TTC549 (cell line): ENCODE results near the gene GMDS.

ENCODE experiments used
- FAIRE-seq: peaks from 2 replicates; lab custom pipeline; 2012; peaks lifted over from hg19 to GRCh38; lab: Jason Lieb, UNC

Gene GMDS

DNA sequence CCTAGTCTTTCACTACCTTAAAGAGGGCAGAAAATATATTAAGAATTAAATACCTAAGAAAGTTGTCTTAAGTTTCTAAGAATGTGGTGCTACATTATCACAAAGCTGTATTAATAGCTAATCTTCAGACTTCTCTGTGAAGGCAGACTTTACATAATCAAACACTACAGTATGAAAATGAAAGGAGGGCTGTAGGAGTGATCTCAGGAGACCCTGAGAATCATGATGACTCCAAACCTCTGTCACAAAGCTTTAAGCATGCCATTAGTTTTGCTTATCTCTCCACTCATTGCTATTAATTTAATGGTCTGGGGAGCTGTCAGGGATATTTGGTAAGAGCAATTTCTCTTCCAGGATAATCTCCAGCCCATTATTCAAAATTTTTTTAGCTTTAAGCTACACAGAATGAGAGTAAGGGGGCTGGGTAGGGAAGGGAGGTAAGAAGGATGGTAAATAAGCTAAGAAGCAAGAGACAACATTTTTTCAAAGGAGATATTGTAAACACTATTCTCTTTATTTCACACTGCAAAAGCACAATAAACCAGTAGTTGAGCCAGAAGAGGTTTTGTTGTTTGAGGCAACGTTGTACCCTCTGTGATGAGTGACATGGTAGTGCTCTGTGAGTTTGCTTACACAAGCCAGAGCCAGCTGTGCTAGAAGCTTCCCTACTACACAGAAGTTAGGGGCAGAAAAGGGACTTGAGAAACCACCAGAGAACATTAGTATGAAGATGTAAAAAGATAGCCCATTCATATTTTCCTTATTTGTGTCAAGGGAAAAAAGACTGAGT, 258.8 kb downstream of the GMDS start:
- no peak for FAIRE-seq

DNA sequence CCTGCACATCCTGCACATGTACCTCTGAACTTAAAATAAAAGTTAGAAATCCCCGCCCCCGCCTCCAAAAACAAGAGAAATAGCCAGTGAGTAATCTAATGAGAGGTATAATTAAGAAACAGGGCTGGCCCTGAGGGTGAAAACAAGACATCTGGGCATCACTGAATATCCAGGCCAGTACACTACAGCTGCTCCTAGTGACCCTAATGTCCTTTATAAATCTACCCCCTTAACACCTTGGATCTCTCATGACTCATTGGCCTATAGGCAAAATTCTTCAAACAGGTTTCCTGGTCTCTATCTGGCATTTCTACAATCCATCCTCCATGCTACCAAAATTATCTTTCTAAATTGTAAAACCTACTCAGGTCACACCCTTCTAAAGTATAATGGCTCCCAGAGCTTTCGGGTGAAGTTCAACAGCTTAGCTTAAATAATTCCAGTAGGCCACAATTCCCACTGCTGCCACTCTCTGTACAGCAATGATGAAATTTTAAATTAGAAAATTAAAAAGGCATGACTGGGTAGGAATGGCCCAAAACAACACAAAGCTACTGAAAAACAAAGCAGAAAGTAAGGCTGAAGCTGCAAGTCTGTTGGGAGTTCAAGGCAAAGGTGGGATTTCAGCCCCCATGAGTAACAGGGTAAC, 260.9 kb downstream of the GMDS start:
- no peak for FAIRE-seq

DNA sequence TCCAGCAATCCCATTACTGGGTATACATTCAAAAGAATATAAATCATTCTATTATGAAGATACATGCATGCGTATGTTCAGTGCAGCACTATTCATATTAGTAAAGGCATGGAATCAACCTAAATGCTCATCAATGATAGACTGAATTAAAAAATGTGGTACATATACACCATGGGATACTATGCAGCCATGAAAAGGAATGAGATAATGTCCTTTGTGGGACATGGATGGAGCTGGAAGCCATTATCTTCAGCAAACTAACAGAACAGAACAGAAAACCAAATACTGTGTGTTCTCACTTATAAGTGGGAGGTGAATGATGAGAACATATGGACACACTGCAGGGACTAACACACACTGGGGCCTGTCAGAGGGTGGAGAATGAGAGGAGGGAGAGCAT, 261.6 kb downstream of the GMDS start:
- FAIRE-seq, result no peak

DNA sequence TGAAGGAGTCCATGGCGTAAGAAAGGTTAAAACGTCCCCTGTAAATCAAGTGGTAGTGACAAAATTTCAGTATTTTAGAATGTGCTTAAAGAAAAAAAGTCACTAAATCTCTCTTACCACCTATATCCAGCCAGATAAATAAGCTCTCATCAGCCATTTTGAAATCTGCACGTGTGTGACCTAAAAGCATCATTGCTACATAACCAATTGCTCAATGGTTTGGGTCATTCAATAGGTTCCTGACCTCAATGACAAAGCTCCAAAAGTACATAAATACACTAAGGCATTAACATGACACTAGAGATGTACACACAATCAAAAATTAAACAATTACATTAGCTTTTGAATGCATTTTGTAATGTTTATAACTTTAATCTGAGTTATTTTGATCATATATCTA, 272.4 kb downstream of the GMDS start:
- no peak for FAIRE-seq

DNA sequence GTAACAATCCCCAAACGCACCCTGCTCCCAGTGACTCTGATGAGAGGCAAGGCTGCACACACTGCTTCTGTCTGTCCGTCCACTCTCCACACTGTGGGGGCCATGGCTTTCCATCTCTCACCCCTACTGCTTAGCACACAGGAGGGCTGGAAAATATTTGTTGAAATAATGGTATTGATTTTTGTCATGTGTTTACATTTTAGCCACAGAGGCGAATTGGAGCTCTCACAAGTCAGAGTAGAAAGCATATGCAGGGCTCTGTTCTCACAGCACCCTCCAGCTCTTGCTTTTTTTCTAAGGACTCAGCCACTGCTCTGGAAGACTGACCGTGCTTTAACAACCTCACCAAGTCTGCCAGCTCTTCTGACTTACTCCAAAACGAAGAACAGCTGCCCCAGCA, 273.8 kb downstream of the GMDS start:
- no peak for FAIRE-seq

DNA sequence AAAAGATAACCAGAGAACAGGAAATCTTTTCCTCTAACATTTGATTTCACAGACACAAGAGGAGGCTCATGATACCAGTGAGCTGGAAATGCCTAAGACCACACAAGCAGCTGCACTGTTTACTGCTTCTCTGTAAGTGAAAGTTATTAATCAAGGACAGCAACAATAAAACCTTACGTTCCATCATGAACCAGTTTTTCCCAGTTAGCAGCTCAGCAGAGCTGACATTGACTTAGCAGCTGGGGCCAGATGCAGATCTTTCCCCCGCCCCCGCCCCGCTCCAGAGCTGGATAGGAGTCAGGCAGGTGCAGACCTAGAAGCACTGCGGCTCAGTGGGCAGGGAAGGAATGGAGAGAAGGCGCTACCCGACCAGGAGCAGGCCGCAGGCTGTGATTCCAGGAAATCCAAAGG, 275.2 kb downstream of the GMDS start:
- no peak for FAIRE-seq

DNA sequence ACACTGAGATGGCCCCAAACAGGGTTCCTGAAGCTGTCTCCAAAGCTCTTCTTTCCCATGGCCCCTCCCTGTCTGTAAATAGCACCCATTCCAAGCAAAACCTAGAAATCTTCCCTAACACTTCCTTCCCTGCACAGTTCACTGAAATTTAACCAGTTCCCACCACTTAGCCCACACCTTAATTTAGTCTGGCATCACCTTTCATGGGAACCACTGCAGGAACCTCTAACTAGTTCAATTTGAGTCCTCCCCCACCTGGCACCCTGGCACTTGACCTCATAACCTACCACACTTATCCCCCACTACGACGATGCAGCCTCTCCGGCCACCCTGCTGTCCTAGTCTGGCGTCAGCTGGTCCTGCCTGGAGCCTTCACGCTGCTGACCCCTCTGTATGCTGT, 278.7 kb downstream of the GMDS start:
- no peak for FAIRE-seq

DNA sequence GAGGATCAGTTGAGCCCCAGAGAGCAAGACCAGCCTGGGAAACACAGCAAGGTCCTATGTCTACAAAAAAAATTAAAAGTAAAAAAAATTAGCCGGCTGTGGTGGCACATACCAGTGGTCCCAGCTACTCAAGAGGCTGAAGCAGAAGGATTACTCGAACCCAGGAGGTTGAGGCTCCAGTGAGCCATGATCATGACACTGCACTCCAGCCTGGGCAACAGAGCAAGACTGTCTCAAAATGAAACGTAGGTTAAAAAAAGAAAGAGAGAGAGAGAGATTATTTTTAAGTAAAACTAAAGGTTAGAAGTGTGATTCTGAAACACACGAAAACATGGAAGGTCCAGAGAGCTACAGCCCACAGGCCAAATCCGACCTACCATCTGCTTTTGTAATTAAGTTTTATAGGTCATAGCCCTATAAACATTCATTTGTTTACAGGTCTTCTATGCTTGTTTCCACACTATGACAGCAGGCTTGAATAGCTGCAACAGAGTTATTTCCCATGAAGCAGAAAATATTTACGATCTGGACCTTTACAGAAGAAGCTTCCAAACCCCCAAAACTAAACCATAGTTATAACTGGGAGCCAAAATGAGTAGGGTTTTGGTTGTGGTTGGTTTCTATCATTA, 279.7 kb downstream of the GMDS start:
- no peak for FAIRE-seq

DNA sequence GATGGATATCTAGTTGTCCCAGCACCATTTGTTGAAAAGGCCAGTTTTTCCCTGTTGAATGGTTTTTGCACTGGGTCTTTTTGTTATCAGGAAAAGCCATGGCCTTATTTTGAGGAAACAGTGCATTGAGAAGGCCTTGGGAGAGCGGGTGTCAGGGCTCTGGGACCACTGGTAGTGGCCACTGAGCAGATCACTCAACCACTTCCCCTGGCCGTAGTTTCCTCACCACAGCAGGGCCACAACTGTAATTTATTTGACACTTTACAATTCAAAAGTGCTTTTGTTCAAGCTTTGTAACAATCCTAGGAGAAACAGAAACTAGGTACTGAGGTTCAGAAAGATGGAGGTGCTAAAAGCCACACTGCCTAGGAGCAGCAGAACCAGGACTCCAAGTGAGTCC, 281.8 kb downstream of the GMDS start:
- no peak for FAIRE-seq

DNA sequence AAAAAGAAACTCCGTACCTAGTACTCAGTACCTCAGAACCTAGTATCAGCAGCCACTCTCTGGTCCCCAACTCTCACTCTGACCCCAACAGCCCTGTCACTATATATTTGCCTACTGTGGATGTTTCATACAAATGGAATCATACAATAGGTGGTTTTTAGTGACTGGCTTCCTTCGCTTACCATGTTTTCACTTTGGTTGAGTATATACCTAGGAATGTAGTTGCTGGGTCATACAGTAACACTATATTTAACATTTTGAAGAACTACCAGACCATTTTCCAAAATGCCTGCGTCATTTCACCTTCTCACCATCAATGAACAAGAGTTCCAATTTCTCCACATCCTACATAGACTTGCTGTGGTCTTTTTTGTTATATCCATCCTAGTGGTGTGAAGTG, 283.2 kb downstream of the GMDS start:
- no peak for FAIRE-seq

DNA sequence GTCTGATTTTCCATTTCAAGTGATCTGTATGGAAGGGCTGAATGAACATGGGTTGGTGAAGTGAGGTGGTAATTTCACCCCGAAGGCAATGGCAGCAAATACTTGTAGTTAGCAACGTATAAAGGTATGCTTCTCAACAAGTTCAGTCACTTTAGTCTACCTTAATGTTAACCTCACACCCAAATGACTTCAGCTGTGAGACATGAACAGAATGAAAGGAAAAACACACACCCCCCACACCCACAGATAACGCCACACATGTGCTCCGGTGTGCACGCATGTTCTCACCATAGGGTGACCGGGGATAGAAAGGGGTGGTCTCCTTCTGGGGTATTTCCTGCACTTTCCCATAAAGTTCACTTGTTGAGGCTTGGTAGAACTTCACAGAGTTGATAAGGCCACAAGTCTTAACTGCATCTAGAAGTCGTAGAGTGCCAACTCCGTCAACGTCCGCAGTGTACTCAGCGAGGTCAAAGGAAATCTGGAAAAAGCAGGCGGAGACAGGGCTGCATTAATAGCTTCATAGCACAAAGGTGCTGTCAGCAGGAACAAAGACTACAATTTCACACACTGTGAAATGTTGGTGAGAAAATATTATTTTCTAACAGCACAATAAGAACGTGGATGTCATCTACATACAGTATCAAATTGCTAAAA, 284.8 kb downstream of the GMDS start:
- no peak for FAIRE-seq

DNA sequence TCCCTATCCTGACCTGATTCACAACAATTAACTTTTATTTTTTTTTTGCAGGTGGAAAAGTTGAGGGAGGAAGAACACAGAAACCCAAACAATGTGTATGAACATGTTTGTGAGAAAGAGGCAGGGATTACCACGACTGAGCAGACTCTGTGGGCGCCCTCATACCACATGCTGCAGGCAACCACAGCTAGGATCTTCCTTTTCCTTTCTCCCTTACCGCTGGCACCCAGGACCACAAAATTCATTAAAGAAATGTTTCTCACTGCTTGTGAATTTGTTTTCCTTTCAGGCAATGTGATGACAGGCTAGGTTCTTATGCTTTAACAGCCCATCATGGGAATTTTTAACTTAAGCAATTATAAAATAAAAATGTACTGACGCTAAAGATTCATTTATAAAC, 287.1 kb downstream of the GMDS start:
- FAIRE-seq, result no peak

DNA sequence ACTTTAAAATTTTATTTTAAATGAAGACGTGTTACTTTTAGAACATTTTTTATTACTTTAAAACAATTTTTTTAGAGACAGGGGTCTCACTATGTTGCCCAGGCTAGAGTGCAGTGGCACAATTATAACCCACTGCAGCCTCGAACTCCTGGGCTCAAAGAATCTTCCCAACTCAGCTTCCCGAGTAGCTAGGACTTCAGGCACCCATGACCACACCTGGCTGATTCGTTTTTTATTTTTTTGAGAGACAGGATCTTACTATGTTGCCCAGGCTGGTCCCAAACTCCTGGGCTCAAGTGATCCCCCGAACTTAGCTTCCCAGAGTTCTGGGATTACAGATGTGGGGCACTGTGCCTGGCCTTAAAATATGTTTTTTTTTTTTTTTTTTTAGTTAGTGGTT, 287.7 kb downstream of the GMDS start:
- FAIRE-seq, result no peak

DNA sequence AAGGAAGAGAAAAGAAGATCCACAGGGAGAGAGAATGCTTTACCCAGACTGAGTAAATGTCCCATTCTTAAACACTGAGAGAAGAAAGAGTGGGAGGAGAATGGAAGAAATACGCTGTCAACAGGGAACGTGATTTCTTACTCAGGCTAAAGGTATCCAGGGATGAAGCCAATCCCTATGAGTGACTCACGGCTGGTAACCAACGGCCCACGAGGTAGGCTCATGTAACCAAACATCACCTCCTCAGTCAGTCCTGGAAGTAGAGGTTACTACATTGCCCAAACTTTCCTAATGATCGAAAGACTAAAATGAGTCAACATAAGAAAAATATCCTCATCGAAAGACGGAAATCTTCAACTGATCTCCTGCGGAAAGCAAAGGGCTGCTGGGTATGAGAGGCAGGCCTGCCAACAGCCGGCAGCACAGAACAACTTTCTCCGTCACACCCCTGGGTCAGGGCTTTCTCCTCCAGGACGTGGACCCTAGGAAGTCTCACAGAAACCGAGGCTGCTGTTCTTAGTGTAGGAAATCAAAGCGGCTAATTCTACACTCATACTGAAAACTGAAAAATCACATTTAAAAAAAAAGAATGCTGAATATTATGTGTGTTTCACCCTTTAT, 292.6 kb downstream of the GMDS start:
- no peak for FAIRE-seq

DNA sequence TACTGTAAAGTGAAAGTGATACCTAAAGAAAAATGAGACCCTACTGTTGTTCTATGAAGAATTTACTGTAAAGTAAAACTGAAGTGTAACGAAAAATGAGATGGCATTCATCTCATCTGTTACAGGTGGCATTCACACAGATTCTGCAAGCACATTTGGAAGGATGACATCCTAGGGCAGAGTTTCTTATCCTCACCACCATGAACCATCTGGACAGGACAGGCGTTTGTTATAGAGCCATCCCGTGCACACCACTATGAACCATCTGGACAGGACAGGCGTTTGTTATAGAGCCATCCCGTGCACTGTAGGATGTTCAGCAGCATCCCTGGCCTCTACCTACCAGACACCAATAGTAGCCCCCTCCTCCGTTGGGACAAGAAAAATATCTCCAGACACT, 294.8 kb downstream of the GMDS start:
- FAIRE-seq, result no peak

DNA sequence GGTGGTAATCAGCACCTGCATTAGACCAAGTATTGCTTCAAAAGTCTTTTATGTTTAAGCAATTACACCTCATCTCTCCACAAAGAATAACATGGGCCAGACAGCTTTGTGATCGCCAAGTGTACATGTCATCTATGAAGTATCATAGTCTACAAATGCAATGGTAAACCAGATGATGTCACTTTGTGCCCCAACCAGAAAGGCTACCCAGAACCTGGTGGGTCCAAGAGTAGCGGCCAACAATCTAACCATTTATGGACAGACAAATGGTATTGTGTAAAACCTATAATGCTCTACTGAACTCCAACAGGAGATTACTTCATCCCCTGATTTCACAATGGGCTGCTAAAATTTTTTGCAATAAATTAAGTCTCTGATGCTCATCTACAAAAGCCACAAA, 295.9 kb downstream of the GMDS start:
- FAIRE-seq, result no peak

DNA sequence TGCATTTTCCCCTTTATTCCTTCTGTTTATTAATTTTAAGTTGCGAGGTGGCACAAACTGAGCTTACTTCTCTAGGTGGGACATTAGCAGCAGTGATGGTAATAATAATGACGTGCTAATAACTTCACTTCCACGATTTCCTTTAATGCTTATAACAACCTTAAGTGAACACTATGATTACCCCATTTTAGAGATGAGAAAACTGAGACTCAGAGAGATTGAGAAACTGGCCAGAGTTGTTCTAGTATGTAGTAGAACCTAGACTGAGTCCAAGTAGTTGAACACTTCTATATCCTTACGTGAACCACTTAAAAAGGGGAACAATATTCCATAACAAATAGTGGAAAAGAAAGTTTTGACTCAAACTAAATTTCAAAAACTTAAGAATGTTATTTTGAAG, 297.5 kb downstream of the GMDS start:
- FAIRE-seq, result no peak

DNA sequence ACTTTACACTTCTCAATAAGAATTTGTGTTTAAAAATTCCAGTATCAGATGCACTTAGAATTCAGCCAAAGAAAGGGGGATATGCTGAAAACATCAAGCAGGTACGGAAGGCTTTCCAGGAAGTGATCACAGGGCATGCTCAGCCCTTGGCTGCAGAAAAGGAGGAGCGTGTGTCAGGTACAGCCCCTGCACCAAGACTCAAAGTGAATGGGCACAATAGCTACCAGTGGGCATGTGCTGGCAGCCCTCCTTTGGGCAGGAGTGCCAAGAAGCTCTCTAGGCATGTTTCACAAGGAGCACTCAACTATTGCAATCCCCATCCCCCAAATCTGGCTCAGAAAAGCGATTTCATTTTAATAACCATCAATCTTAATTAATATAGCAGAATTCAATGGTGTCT, 298.8 kb downstream of the GMDS start:
- no peak for FAIRE-seq

DNA sequence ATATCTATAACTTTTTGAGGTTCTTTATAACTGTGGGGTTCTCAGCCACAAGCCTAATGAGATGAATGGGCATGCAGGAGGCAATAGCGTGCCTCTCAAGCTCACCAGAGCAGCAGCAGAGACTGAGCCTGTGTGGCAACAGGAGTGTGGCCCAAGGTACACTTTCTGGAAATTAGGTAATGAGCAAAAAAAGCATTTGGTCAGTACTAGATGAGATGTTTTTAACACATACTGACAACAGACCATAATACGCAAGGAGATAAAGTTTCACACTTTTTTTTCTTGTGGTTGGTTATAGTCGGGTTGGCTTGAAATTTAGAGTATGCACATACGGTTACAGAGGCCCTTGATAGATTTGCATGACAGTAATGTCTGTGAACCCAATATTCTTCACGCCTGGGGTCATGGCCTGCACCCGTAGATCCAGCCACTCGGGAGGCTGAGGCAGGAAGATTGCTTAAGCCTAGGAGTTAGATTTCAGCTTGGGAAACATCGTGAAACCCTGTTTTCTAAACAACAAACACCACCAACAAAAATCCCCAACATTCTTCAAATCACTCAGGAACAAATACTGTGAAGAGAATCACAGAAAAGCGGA, 300.1 kb downstream of the GMDS start:
- FAIRE-seq, result no peak

DNA sequence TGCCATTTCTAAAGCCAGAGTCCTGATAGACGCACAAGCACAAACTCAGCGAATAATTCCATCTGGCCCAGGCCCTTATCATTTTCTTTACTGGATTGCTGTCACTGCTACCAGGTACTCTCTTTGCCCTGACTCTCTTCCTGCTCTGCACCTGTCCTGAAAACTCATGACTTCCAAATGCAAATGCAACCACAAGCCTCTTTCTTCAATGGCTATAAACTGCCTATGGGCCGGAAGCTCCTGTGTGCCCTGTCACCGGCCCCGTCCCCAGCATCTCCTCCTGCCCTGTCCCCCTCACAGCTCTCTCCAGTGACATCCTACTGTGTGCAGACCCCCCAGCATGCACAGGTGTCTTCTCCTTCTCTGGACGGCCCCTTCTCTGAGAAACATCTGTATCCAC, 302.6 kb downstream of the GMDS start:
- FAIRE-seq, result no peak

DNA sequence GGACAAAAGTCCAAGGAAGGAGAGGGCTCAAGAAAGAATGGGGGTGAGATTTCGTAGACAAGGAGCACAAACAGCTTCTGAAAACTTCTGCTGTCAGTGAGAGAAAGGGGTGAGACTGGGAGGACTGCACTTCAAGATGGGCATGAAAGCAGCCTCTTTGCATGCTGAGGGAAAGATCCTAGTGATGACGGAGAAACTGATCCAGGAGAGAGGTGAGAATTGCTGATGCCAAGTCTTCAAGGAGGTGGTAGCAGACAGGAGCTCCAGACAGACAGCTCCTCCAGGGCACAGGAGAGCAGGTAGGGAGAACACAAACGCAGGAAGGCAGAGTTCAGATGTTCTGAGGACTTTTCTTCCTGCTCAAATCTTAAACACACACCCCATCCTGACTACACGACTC, 303.9 kb downstream of the GMDS start:
- FAIRE-seq, result no peak

DNA sequence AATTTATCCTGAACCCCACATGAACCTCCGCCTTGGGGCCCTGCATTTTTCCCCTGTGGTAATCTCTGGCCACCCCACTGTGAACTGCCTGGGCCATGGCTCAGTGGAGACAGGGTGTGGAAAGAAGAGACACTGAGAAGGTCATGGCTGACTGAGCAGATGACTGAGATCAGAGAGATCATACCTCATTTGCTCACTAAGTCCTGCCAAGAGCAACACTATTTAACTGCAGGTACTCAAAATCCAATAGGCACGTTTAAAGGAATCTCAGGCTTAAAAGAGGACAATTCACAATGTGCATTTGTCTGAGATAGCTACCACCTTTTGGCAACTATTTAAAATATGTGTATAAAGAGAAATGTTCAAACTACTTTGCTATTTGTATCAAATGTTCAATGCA, 305.0 kb downstream of the GMDS start:
- no peak for FAIRE-seq
